Heart left ventricle (tissue), 16 donors: ENCODE results near the gene SRPRB. TPM values are rescaled to one million over a fixed set of nuclear protein-coding genes. Genes with fewer than 3 reads are reported as not detected.

Experiments used
- ATAC-seq, 4 donors: fragments of 200-7000 bp; cut with Tn5 transposase; one replicate each; pipeline ENCODE4 v1.9.1; 2020 to 2022; ENCODE audit warnings: moderate library complexity in 4 of 4, mild to moderate bottlenecking in 3 of 4, moderate number of reproducible peaks in 1 of 4
- DNase-seq, 5 donors: peaks; one replicate each; pipeline ENCODE4 v3.0.0-alpha.2; 2020
- H3K27ac ChIP-seq, 12 donors: fragments of 200-600 bp; sonication (generic) in 4 of 12; one replicate each; pipeline versions ENCODE4 v1.5.0 to v1.8.0; 2016 to 2022; ENCODE audit warnings: mild to moderate bottlenecking in 2 of 12
- H3K27me3 ChIP-seq, 9 donors: fragments of 200-600 bp; sonication (generic) in 2 of 9; one replicate each; pipeline versions ENCODE4 v1.5.1 to v1.8.0; 2016 to 2022; ENCODE audit warnings: mild to moderate bottlenecking in 3 of 9
- H3K36me3 ChIP-seq, 9 donors: fragments of 200-600 bp; sonication (generic) in 2 of 9; one replicate each; pipeline versions ENCODE4 v1.5.0 to v1.8.0; 2018 to 2022; ENCODE audit warnings: mild to moderate bottlenecking in 2 of 9
- H3K4me1 ChIP-seq, 12 donors: fragments of 200-600 bp; sonication (generic) in 4 of 12; one replicate each; pipeline versions ENCODE4 v1.5.0 to v1.8.0; 2016 to 2022; ENCODE audit warnings: mild to moderate bottlenecking in 3 of 12
- H3K4me3 ChIP-seq, 12 donors: fragments of 200-600 bp; sonication (generic) in 4 of 12; one replicate each; pipeline versions ENCODE4 v1.5.0 to v1.8.0; 2017 to 2022; ENCODE audit warnings: mild to moderate bottlenecking in 9 of 12, moderate library complexity in 4 of 12
- H3K9me3 ChIP-seq, 12 donors: fragments of 200-600 bp; sonication (generic) in 4 of 12; one replicate each; pipeline versions ENCODE4 v1.5.0 to v1.8.0; 2016 to 2022; ENCODE audit warnings: mild to moderate bottlenecking in 1 of 12
- CTCF ChIP-seq, 12 donors: fragments of 200-600 bp; sonication (generic) in 4 of 12; IDR thresholded peaks; one replicate each; pipeline versions ENCODE4 v1.5.0 to v1.8.0; 2018 to 2022; ENCODE audit warnings: antibody characterized with exemption in 12 of 12, mild to moderate bottlenecking in 5 of 12
- POLR2A ChIP-seq, 2 donors: fragments of 450-650 bp; IDR thresholded peaks; one replicate each; pipeline ENCODE4 v1.6.1; 2017; ENCODE audit warnings: antibody characterized with exemption in 2 of 2, mild to moderate bottlenecking in 2 of 2, moderate library complexity in 2 of 2
- WGBS, 4 donors: extraction: QIAGEN DNeasy Blood & Tissue Kit in 2 of 4; methylation state at CpG; one replicate each; pipeline versions ENCODE4 v1.1.5 to v1.1.7; 2013 to 2018; 5-methylcytosine and 5-hydroxymethylcytosine counted together
- intact Hi-C, 10 donors: fragments of 100-400 bp; cut with DNase I; formaldehyde crosslinking; loops; one replicate each; pipeline versions ENCODE4 v1.11.1 to v1.14.2; 2022
- polyA plus RNA-seq, 2 donors: library from polyadenylated mRNA; stranded (reverse); fragments of 200-250 nt; gene quantifications; one replicate each; pipeline ENCODE4 v1.2.3, GENCODE V29; 2013
- total RNA-seq, 9 donors: library from RNA; depleted of rRNA in 2 of 9; stranded (reverse); fragments of >200 nt in 2 of 9; fragmentation: NEBNext Ultra II Directional in 3 of 9; extraction: Animal tissue kit (Norgen Biotek cat#: 25700) in 3 of 9; gene quantifications; one replicate each; pipeline versions ENCODE4 v1.1.0 to v1.2.4, GENCODE V29; 2016 to 2023
- donor health status: ischemic (EF 13 %, LVEDD 7.1; RV severe dilation, severe dysfunction).
- donor health status: healthy with polysubstance abuse.
- donor health status: DM: no; HTN: yes; CAD: no.
- donor health status: DM: no; HTN: no; CAD: no.
- donor health status: ischemic (EF 25% LVEDD 6.9; RV normal size, moderate dysfunction).
- donor health status: ischemic (EF 25% LVEDD 5.7; RV mildly dilated, moderate dysfunction).
- donor health status: healthy.
- donor health status: DM: yes; HTN: yes; CAD: no.
- donor health status: ischemic (EF 35%, LVEDD 5.7; RV mildly dilated, moderate dysfunction).
- donor health status: nonischemic (EF 11% LVEDD 7.7; RV severe dilation, severe dysfunction).
- donor health status: DM: yes; HTN: yes; CAD: no.
- donor health status: PGD.
- donor health status: ischemic (EF 29% LVEDD 5.4; RV normal size, mild dysfunction).
- donor health status: nonischemic (EF 23%, LVEDD 6.1; RV moderate dilation, normal function).

Gene SRPRB
- total and polyA plus RNA-seq, 11 donors, result 13.3 to 55.0 (median 24.9) TPM

- 87 to 95% (median 93%) methylated on average over 1 of the region's 1 CpG for WGBS, 4 donors
- DNase-seq, result no peak
- ATAC-seq, result no peak
- Histone ChIP-seq H3K36me3 (no peaks in the 10 kb centered on the region), H3K9me3 (no peaks in the 10 kb centered on the region), H3K27ac (no peak overlapping the region), H3K27me3 (no peaks in the 10 kb centered on the region), H3K4me1 (peaks cover 0 to 17% (median 8%) of the 10 kb centered on the region in 12 donors), H3K4me3 (no peak overlapping the region)
- intact Hi-C loops, result no loop called here
- TF ChIP-seq CTCF (IDR thresholded peaks at IDR 0.05), result no peak
- TF ChIP-seq POLR2A (IDR thresholded peaks at IDR 0.05), result no peak
These were observed 38.0 kb upstream of the SRPRB start for GRCh38 chr3:133767607-133768006.

- Histone ChIP-seq H3K9me3 (no peaks in the 10 kb centered on the region), H3K4me1 (peaks cover 0 to 8% (median 4%) of the 10 kb centered on the region in 12 donors), H3K27me3 (no peaks in the 10 kb centered on the region), H3K27ac (no peak overlapping the region), H3K36me3 (no peaks in the 10 kb centered on the region), H3K4me3 (no peak overlapping the region)
- intact Hi-C loops, result no loop called here
- ATAC-seq (no peak), DNase-seq (no peak)
- TF ChIP-seq CTCF (IDR thresholded peaks at IDR 0.05) (no peak), POLR2A (IDR thresholded peaks at IDR 0.05) (no peak)
- WGBS, 4 donors, result 87 to 96% (median 93%) methylated on average over 3 of the region's 3 CpGs
These were observed 36.1 kb upstream of the SRPRB start for GRCh38 chr3:133769536-133769935.

- Histone ChIP-seq H3K9me3 (no peaks in the 10 kb centered on the region), H3K27ac (no peak overlapping the region), H3K4me3 (no peak overlapping the region), H3K27me3 (peaks cover 0 to 2% (median 0%) of the 10 kb centered on the region in 9 donors), H3K4me1 (no peaks in the 10 kb centered on the region), H3K36me3 (no peaks in the 10 kb centered on the region)
- TF ChIP-seq POLR2A (IDR thresholded peaks at IDR 0.05) (no peak), CTCF (IDR thresholded peaks at IDR 0.05) (no peak)
- WGBS, 4 donors, result 83 to 87% (median 83%) methylated on average over 3 of the region's 3 CpGs
- DNase-seq (no peak), ATAC-seq (no peak)
- intact Hi-C loops, result no loop called here
These were observed 31.9 kb upstream of the SRPRB start for GRCh38 chr3:133773732-133774131.

- no peak overlapping the region for H3K4me3 ChIP-seq
- 94 to 97% (median 94%) methylated on average over 9 of the region's 9 CpGs for WGBS, 4 donors
- TF ChIP-seq POLR2A (IDR thresholded peaks at IDR 0.05), result no peak
- DNase-seq (no peak), ATAC-seq (no peak)
- intact Hi-C loops, result no loop called here
- no peak overlapping the region for H3K27ac ChIP-seq
- H3K36me3 ChIP-seq, result no peaks in the 10 kb centered on the region
- peaks cover 0 to 6% (median 0%) of the 10 kb centered on the region in 9 donors for H3K27me3 ChIP-seq
- H3K9me3 ChIP-seq, result no peaks in the 10 kb centered on the region
- no peaks in the 10 kb centered on the region for H3K4me1 ChIP-seq
These were observed 30.3 kb upstream of the SRPRB start for GRCh38 chr3:133775309-133775708.

- intact Hi-C loops, result no loop called here
- WGBS, 4 donors, result 94 to 97% (median 95%) methylated on average over 5 of the region's 5 CpGs
- Histone ChIP-seq H3K9me3 (no peaks in the 10 kb centered on the region), H3K4me3 (no peak overlapping the region), H3K27ac (no peak overlapping the region), H3K36me3 (no peaks in the 10 kb centered on the region), H3K4me1 (no peaks in the 10 kb centered on the region), H3K27me3 (peaks cover 0 to 6% (median 0%) of the 10 kb centered on the region in 9 donors)
- DNase-seq (no peak), ATAC-seq (no peak)
- no peak for TF ChIP-seq POLR2A (IDR thresholded peaks at IDR 0.05)
- TF ChIP-seq CTCF (IDR thresholded peaks at IDR 0.05), result no peak
These were observed 29.8 kb upstream of the SRPRB start for GRCh38 chr3:133775835-133776234.
